Tibial artery (tissue), 4 donors: Measurements from ENCODE around the gene PPM1L.

Experiments
- DNase-seq, 2 donors: peaks; one replicate each; pipeline ENCODE4 v3.0.0-alpha.2; 2019
- H3K27ac ChIP-seq, 2 donors: fragments of 200-600 bp; sonication (generic) in 1 of 2; 1 replicate in 1 of 2; 2 replicates in 1 of 2; pipeline ENCODE4 v1.5.1; 2018 to 2019; ENCODE audit warnings: mild to moderate bottlenecking in 1 of 2
- H3K27me3 ChIP-seq, 2 donors: fragments of 200-600 bp; sonication (generic) in 1 of 2; one replicate each; pipeline versions ENCODE4 v1.5.1 to v1.6.0; 2016 to 2019
- H3K36me3 ChIP-seq, 3 donors: fragments of 200-600 bp; sonication (generic) in 2 of 3; one replicate each; pipeline ENCODE4 v1.5.1; 2016 to 2019; ENCODE audit warnings: mild to moderate bottlenecking in 2 of 3
- H3K4me1 ChIP-seq, 4 donors: fragments of 200-600 bp; sonication (generic) in 2 of 4; 1 replicate in 3 of 4; 2 replicates in 1 of 4; pipeline ENCODE4 v1.5.1; 2016 to 2019
- H3K4me3 ChIP-seq, 2 donors: fragments of 200-600 bp; sonication (generic) in 1 of 2; 1 replicate in 1 of 2; 2 replicates in 1 of 2; pipeline ENCODE4 v1.5.1; 2018 to 2019; ENCODE audit warnings: mild to moderate bottlenecking in 2 of 2
- H3K9me3 ChIP-seq, 3 donors: fragments of 200-600 bp; sonication (generic) in 1 of 3; one replicate each; pipeline ENCODE4 v1.5.1; 2016 to 2019
- CTCF ChIP-seq, 2 experiments: fragments of 200-600 bp in 1 of 2; fragments of 450-650 bp in 1 of 2; IDR thresholded peaks; one replicate each; pipeline ENCODE4 v1.5.1; 2017 to 2019; ENCODE audit warnings: antibody characterized with exemption in 2 of 2, mild to moderate bottlenecking in 1 of 2, moderate library complexity in 1 of 2
- intact Hi-C: fragments of 100-400 bp; cut with DNase I; formaldehyde crosslinking; loops from one replicate; pipeline ENCODE4 v1.15.0; 2023; ENCODE audit warnings: low total_unique reads

PPM1L gene

GRCh38 chr3:161043336-161044035, 287.5 kb downstream of the PPM1L start:
- no peaks in the 10 kb centered on the region for H3K9me3 ChIP-seq
- no peaks in the 10 kb centered on the region for H3K27me3 ChIP-seq
- intact Hi-C loops, result no loop called here
- no peak overlapping the region for H3K4me3 ChIP-seq
- DNase-seq, result no peak
- peaks cover 0 to 3% (median 0%) of the 10 kb centered on the region in 4 donors for H3K4me1 ChIP-seq
- no peaks in the 10 kb centered on the region for H3K36me3 ChIP-seq
- no peak for TF ChIP-seq CTCF (IDR thresholded peaks at IDR 0.05)
- no peak overlapping the region for H3K27ac ChIP-seq

- H3K4me3 ChIP-seq, result no peak overlapping the region
- intact Hi-C loops, result no loop called here
Observed at GRCh38 chr3:161049683-161050248, 293.7 kb downstream of the PPM1L start.

GRCh38 chr3:161050935-161051334, 294.9 kb downstream of the PPM1L start:
- no peak for TF ChIP-seq CTCF (IDR thresholded peaks at IDR 0.05)
- Histone ChIP-seq H3K36me3 (no peaks in the 10 kb centered on the region), H3K4me3 (no peak overlapping the region), H3K27me3 (no peaks in the 10 kb centered on the region), H3K9me3 (no peaks in the 10 kb centered on the region), H3K27ac (no peak overlapping the region), H3K4me1 (no peaks in the 10 kb centered on the region)
- DNase-seq, result no peak
- intact Hi-C loops, result no loop called here

More at GRCh38 chr3:161049683-161050248, 293.7 kb downstream of the PPM1L start:
- Histone ChIP-seq H3K27me3 (no peaks in the 10 kb centered on the region), H3K4me1 (no peaks in the 10 kb centered on the region), H3K9me3 (no peaks in the 10 kb centered on the region), H3K36me3 (no peaks in the 10 kb centered on the region), H3K27ac (no peak overlapping the region)
- no peak for TF ChIP-seq CTCF (IDR thresholded peaks at IDR 0.05)
- no peak for DNase-seq

GRCh38 chr3:161051856-161052255, 295.8 kb downstream of the PPM1L start:
- Histone ChIP-seq H3K36me3 (no peaks in the 10 kb centered on the region), H3K4me3 (no peak overlapping the region), H3K27me3 (no peaks in the 10 kb centered on the region), H3K27ac (no peak overlapping the region), H3K4me1 (no peaks in the 10 kb centered on the region), H3K9me3 (no peaks in the 10 kb centered on the region)
- intact Hi-C loops, result no loop called here
- TF ChIP-seq CTCF (IDR thresholded peaks at IDR 0.05), result no peak
- no peak for DNase-seq

- Histone ChIP-seq H3K27me3 (no peaks in the 10 kb centered on the region), H3K4me1 (no peaks in the 10 kb centered on the region), H3K9me3 (no peaks in the 10 kb centered on the region), H3K4me3 (no peak overlapping the region), H3K36me3 (no peaks in the 10 kb centered on the region), H3K27ac (no peak overlapping the region)
- DNase-seq, result no peak
- TF ChIP-seq CTCF (IDR thresholded peaks at IDR 0.05), result no peak
- intact Hi-C loops, result no loop called here
Observed at GRCh38 chr3:161054860-161055604, 299.0 kb downstream of the PPM1L start.
